ENCODE data around the gene MTURN. TPM values are rescaled to one million over a fixed set of nuclear protein-coding genes. Genes with fewer than 3 reads are reported as not detected.
A peak's percentile ranks its signal among the peaks of the same experiment; 100 is the strongest.

Gene MTURN
- total RNA-seq, 1 experiment from 2014 or later = 7.5 TPM

- DNase-seq (ENCODE audit: unreplicated experiment) = peak; percentile 82
- no peaks in the 10 kb centered on the region for H3K27me3 Mint-ChIP-seq (ENCODE audit: insufficient read depth, unreplicated experiment)
- POLR2A ChIA-PET = interaction anchor here (0.6 to 4.3 kb wide), 13 partner anchors 9 to 399 kb away, joined by 3 to 23 read pairs (median 4); partner anchors contain the start of gene MTURN
- intact Hi-C loops (cut with micrococcal nuclease) = loop anchor here (1.0 to 2.0 kb wide), 6 partner anchors 112 to 400 kb away; partner anchors contain the start of genes GGCT and ZNRF2
- BruUV-seq (replicated peaks) = no TSS peak
- CTCF ChIA-PET = interaction anchor here (0.6 to 2.2 kb wide), 22 partner anchors 9 to 1059 kb away, joined by 3 to 13 read pairs (median 4); partner anchors contain the start of gene MTURN
- no peaks in the 10 kb centered on the region for H3K9me3 Mint-ChIP-seq (ENCODE audit: unreplicated experiment)
- no peak overlapping the region for H3K4me3 Mint-ChIP-seq (ENCODE audit: unreplicated experiment)
- H3K36me3 Mint-ChIP-seq (ENCODE audit: insufficient read depth, unreplicated experiment) = peaks cover 6% of the 10 kb centered on the region
- peak overlapping the region; percentile 92 for H3K27ac Mint-ChIP-seq (ENCODE audit: low read depth, unreplicated experiment)
- H3K4me1 Mint-ChIP-seq (ENCODE audit: insufficient read depth, unreplicated experiment) = peaks cover 42% of the 10 kb centered on the region
- TF ChIP-seq CTCF (IDR thresholded peaks at IDR 0.05; ENCODE audit: unreplicated experiment) = peak; percentile 63
Observed at GRCh38 chr7:30164567-30164966, 29.8 kb downstream of the MTURN start.

- no peaks in the 10 kb centered on the region for H3K27me3 Mint-ChIP-seq (ENCODE audit: insufficient read depth, unreplicated experiment)
- H3K9me3 Mint-ChIP-seq (ENCODE audit: unreplicated experiment) = no peaks in the 10 kb centered on the region
- no TSS peak for BruUV-seq (replicated peaks)
- intact Hi-C loops (cut with micrococcal nuclease) = loop anchor here (2.0 kb wide), 4 partner anchors 111 to 339 kb away; partner anchors contain the start of genes GGCT and ZNRF2
- ChIA-PET CTCF (interaction anchor here (0.5 to 1.3 kb wide), 5 partner anchors 10 to 248 kb away, joined by 3 to 6 read pairs (median 3); no protein-coding TSS in a partner anchor), POLR2A (interaction anchor here (0.8 to 1.5 kb wide), 5 partner anchors 31 to 257 kb away, joined by 3 to 8 read pairs (median 3); partner anchors contain the start of gene MTURN)
- no peak overlapping the region for H3K4me3 Mint-ChIP-seq (ENCODE audit: unreplicated experiment)
- no peak for TF ChIP-seq CTCF (IDR thresholded peaks at IDR 0.05; ENCODE audit: unreplicated experiment)
- H3K27ac Mint-ChIP-seq (ENCODE audit: low read depth, unreplicated experiment) = no peak overlapping the region
- DNase-seq (ENCODE audit: unreplicated experiment) = no peak
- H3K4me1 Mint-ChIP-seq (ENCODE audit: insufficient read depth, unreplicated experiment) = peaks cover 42% of the 10 kb centered on the region
- peaks cover 6% of the 10 kb centered on the region for H3K36me3 Mint-ChIP-seq (ENCODE audit: insufficient read depth, unreplicated experiment)
Observed at GRCh38 chr7:30165590-30165989, 30.8 kb downstream of the MTURN start.

- no TSS peak for BruUV-seq (replicated peaks)
- Mint-ChIP-seq H3K4me3 (ENCODE audit: unreplicated experiment) (no peak overlapping the region), H3K36me3 (ENCODE audit: insufficient read depth, unreplicated experiment) (peaks cover 6% of the 10 kb centered on the region), H3K27me3 (ENCODE audit: insufficient read depth, unreplicated experiment) (no peaks in the 10 kb centered on the region), H3K9me3 (ENCODE audit: unreplicated experiment) (no peaks in the 10 kb centered on the region), H3K4me1 (ENCODE audit: insufficient read depth, unreplicated experiment) (peaks cover 45% of the 10 kb centered on the region), H3K27ac (ENCODE audit: low read depth, unreplicated experiment) (no peak overlapping the region)
- no peak for TF ChIP-seq CTCF (IDR thresholded peaks at IDR 0.05; ENCODE audit: unreplicated experiment)
- ChIA-PET POLR2A (interaction anchor here (0.8 to 1.5 kb wide), 6 partner anchors 31 to 256 kb away, joined by 3 to 8 read pairs (median 3); partner anchors contain the start of gene MTURN), CTCF (interaction anchor here (0.5 to 1.3 kb wide), 8 partner anchors 10 to 247 kb away, joined by 3 to 6 read pairs (median 3); no protein-coding TSS in a partner anchor)
- intact Hi-C loops (cut with micrococcal nuclease) = no loop called here
- DNase-seq (ENCODE audit: unreplicated experiment) = peak; percentile 48
Observed at GRCh38 chr7:30166155-30166840, 31.5 kb downstream of the MTURN start.

GRCh38 chr7:30166841-30167235 is 32.1 kb downstream of the MTURN start:
- H3K27me3 Mint-ChIP-seq (ENCODE audit: insufficient read depth, unreplicated experiment) = no peaks in the 10 kb centered on the region
- intact Hi-C loops (cut with micrococcal nuclease) = no loop called here
- POLR2A ChIA-PET = interaction anchor here (0.8 to 1.5 kb wide), 4 partner anchors 32 to 135 kb away, joined by 3 to 8 read pairs (median 4); partner anchors contain the start of gene MTURN
- peaks cover 48% of the 10 kb centered on the region for H3K4me1 Mint-ChIP-seq (ENCODE audit: insufficient read depth, unreplicated experiment)
- no peaks in the 10 kb centered on the region for H3K9me3 Mint-ChIP-seq (ENCODE audit: unreplicated experiment)
- H3K4me3 Mint-ChIP-seq (ENCODE audit: unreplicated experiment) = no peak overlapping the region
- no TSS peak for BruUV-seq (replicated peaks)
- no peak for TF ChIP-seq CTCF (IDR thresholded peaks at IDR 0.05; ENCODE audit: unreplicated experiment)
- peaks cover 6% of the 10 kb centered on the region for H3K36me3 Mint-ChIP-seq (ENCODE audit: insufficient read depth, unreplicated experiment)
- H3K27ac Mint-ChIP-seq (ENCODE audit: low read depth, unreplicated experiment) = no peak overlapping the region
- DNase-seq (ENCODE audit: unreplicated experiment) = no peak
- CTCF ChIA-PET = interaction anchor here (0.6 to 1.3 kb wide), 4 partner anchors 65 to 246 kb away, joined by 3 to 4 read pairs (median 3); no protein-coding TSS in a partner anchor
